Measurements from ENCODE around the gene PRDM16.
"Not testable (repeated sequence)": the region's sequence is repeated elsewhere in the genome, so short reads cannot be mapped to it uniquely, and the experiment has no call there.

The PRDM16 gene

DNA sequence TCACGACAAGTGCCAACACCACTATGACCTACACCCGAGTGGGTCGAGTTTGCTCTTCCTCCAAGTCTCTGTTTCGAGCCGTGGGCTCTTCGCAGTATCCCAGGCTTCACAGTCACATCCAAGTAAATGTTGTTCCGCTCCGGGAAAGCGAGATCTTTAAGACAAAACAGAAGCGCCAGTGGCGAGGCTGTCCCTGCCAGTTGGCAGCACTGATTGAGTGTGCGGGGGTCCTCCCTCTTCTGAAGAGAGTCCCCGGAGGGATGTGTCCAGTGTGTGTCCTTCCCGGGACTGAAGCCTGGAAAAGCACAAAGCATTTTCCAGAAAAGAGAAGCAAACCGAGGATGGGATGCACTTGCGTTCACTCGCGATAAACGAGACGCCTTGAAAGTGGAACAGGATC is 158.9 kb downstream of the PRDM16 start:
- DNase-seq (ENCODE audit: low spot score), result no peak

DNA sequence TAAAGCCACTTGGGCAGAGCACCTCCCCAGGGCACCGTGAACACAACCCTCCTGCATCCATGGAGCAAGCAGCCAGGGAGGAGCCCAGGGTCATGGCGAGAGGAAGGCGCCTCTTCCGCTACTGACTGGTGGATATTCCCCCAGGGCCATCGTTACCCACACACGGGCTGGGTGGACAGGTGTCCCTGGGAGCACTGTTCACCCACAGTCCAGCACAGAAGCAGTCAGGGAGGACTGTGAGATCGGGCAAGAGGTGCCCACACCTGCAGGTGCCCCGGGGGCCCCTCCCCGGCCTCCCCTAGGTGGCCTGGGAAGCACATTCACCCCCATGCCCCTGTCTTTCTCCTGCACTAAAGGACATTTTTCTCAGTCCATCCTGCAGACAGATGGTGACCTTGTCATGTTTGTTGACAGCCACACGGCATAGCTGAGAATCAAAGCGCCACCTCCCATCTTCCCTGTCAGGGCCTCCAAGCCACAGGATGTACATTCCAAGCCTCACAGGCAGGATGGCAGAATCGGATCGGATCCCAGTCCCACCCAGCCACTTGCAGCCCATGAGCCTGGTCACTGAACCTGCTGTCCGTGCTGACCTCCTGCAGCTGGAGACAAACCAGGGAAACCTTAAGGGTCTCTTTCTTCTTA is 160.2 kb downstream of the PRDM16 start:
- no peak for DNase-seq (ENCODE audit: low spot score)

DNA sequence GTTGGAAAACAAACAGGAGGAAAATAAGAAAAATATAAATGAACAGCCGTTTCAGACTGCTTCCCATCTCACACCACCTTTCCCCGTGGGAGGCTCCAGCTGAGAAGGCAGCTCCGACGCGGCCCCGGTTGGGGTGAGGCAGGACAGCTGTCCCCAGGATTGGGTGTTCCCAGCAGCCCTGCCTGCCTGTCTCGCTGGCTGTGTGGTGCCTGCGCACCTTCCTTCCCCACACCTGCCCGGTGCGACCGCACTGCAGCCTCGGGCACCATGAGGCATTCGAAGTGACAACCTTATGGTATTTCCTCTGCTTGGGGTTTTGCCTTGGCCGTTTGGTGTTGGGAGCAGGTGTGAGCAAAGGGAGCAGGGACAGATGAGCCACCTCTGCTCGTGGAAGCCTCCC is 161.6 kb downstream of the PRDM16 start:
- DNase-seq (ENCODE audit: low spot score), result no peak

DNA sequence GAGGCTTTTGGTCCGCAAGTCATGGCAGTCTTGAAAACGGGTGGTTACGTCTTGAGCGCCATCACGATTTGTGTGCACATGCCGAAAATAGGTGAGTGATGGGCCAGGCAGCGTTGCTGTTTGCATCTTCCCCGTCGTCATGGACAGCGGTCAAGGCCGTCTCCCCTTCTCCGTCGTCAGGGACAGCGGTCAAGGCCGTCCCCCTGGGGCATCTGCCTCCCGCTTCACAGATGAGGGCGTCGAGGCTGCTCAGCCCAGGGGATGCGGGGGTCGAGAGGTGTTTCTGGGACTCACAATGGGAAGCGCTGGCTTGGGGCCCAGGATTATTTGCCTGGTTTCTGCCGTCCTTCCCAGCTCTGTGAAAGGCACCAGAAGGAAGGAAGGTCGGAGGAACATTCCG is 162.2 kb downstream of the PRDM16 start:
- no peak for DNase-seq (ENCODE audit: low spot score)

DNA sequence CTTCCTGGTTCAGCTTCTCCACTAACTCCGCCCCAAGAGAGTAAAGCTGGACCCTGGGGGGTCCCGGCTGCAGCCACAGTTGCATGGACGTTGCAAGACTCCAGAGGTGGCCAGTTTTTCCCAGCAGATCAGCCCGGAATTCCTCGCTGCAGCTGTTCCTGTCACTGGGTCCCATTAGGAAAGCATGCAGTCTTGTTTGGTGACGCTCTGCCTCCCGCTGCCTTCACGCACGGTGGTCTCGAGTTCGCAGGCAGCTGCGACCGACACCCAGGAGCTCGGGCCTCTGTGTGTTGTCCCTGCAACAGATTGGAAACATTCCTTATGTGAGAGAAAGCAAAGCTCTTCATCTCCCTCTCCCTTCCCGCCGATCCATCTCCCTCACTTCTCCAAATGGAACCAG is 162.8 kb downstream of the PRDM16 start:
- no peak for DNase-seq (ENCODE audit: low spot score)

DNA sequence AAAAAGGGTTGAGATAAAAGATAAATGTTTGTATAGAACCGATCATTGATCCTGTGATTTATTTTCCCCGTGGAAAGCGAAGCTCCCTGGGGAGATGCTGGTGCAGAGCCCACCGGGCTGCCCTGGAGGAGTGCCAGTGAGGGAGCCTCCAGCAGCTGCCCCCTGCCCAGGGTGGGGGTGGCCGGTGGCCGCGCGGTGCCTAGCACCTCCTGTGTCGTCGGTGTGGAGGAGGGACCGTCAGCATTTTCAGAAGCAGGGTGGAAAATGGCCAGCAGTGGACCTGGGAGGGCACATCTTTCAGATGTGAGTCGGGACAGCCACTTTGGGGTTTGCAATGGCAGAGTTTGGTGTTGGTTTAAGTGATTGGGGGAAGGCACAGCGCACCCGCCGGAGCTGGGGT is 164.0 kb downstream of the PRDM16 start:
- DNase-seq (ENCODE audit: low spot score), result no peak

DNA sequence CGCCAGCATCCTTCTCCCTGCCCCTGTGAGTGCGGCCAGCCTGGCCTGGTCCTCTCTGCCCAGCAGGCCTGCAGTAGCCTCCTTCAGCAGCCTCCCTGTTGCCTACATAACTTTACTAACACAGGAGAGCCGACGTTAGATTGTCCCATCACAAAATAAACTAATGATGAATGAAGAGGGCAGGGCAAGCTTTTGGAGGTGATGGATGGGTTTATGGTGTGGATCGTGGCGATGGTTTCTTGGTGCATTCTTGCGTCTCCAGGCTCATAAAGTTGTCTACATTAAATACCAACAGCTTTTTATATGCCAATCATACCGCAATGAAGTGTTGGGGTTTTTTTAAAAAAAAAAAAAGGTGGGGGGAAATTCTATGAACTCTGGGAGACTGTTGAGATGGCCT is 164.5 kb downstream of the PRDM16 start:
- no peak for DNase-seq (ENCODE audit: low spot score)

DNA sequence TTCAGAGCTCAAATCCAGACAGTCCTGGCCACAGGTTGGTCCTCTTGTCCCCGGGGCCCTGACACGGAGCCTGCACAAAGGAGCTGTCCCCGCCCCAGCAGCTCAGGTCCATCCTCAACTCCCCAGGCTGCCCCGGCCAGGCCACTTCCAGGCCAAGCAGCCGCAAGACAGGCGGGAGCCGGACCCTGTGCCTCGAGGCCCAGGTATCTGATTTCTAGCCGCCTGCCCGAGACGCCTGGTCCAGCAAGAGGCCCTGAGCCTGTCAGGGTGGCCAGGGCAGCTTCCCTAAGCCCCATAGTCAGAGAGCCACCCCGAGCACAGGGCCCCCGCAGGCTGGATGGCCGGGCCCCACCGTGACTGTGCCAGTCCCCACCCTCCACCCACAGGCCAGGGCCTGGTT is 165.3 kb downstream of the PRDM16 start:
- DNase-seq (ENCODE audit: low spot score), result no peak

DNA sequence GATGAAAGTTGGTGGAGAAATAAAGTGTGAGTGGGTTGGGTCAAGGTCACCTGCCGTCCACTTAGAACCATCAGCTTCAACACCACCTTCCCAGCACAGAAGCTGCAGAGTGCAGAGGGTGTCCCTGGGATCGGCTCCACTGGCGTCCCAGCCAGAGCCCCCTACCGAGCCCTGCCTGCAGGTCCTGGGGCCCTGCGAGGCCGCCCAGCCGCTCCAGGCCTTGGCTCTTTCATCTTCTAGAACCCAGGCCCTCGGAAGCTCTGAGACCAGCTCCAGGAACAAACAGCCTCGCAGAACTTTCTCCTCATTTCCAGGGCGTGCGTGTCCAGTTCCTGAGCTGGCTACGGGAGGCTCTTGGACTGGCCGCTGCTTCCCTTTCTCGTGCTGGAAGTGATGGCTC is 166.0 kb downstream of the PRDM16 start:
- no peak for DNase-seq (ENCODE audit: low spot score)

DNA sequence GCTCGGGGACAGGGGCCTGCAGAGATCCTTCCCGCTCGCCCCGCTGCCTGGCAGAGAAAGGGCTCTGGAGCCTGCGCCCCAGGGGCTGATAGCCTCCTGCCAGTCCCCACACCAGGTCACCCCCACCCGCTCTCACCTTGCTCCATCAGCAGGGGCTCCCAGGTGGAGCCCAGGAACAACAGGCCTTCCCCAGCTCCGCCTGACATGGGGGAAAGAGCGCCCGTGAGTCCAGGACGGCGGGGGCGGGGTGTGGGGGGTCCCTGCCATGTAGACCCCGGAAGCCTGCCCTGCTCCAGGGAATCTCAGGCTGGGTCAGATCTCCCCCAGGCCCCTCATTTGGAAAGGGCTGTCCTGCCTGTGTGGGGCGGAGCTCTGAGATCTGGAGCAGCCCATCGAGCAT is 166.5 kb downstream of the PRDM16 start:
- no peak for DNase-seq (ENCODE audit: low spot score)

DNA sequence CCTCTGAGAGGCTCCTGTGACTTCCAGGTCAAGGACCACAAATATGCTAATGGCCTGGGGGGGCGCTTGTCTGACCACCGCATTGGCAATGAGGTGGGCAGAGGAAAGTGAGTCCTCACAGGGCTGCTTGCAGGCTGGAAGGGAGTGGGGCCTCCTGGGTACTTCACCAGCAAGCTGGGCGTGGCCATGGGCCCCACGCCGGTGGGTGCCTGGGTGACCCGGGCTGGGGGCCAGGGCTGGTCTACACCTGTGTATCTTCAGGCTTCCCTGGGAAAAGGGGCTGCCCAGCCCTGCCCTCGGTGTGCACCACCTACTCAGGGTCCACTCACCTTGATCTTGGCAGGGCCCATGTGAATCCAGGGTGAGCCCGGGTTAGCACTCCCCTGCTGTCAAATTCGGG is 167.4 kb downstream of the PRDM16 start:
- DNase-seq (ENCODE audit: low spot score), result no peak

DNA sequence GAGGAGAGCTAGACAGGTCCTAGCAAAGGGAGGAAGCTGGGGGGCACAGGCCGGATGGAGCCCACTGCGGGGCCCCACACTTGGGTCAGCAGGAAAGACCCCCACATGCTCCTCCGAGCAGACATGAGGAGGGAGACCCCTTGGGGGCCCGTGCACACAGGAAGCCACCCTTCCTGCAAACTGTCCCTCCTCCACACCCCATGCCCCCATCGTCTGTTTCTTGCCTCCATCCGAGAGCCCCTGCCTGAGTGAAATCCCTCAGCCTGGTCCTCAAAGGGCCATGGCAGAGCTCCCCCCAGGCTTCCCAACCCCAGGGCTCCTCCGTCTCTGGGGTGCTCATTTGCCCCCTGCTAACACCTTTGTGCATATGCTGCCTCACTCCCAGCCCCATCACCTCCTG is 168.0 kb downstream of the PRDM16 start:
- DNase-seq (ENCODE audit: low spot score), result no peak

DNA sequence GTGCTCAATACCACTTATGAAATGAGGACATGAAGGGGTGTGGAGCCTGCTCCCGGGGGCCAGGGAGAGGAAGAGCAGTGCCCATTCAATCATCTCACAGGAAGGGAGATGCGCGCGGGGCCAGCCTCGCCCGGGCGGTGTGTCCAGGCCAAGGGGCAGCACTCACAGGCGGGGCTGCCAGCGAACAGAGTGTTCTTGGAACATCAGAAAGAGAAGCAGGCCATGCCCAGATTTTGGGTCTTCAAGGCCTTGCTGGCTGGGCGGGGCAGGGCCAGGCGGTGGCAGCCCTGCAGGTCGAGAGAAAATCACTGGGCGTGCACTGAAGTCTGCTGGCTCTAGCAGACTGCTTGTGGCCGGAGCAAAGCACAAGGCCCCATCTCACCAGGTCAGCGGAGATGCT is 168.6 kb downstream of the PRDM16 start:
- DNase-seq (ENCODE audit: low spot score), result no peak

DNA sequence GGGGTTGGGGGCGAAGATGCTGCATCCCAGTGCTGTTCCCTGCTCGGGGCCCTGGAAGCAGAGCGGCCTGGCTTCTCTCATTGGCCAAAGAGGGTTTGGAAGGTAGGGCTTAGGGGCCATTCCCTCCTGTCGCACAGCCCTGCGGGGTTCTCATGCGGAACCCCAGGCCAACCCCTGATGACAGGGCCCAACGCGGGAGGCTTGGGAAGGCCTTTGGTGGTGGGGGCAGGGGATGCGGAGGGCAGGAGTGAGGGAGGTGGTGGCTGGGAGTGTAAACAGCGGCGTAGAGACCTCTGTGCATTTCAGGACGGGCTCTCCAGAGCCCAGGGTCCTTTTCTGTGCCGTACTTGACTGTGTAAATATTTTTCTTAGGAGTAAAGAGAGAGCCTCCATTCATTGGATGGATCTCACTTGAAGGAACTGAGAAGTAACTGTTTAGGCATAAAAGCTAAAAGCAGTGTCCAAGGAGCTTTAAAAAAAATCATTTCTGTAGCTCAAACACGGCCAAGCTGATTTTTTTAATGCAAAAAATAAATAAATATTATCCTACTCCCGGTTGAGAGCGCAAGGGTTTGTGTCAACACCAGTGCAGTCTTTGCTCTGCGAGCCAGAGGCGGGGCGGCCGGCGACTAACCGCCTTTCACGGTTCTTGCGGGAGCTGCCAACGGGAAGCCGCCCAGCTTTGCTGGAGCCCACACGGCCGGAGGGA is 169.1 kb downstream of the PRDM16 start:
- DNase-seq (ENCODE audit: low spot score), result no peak

DNA sequence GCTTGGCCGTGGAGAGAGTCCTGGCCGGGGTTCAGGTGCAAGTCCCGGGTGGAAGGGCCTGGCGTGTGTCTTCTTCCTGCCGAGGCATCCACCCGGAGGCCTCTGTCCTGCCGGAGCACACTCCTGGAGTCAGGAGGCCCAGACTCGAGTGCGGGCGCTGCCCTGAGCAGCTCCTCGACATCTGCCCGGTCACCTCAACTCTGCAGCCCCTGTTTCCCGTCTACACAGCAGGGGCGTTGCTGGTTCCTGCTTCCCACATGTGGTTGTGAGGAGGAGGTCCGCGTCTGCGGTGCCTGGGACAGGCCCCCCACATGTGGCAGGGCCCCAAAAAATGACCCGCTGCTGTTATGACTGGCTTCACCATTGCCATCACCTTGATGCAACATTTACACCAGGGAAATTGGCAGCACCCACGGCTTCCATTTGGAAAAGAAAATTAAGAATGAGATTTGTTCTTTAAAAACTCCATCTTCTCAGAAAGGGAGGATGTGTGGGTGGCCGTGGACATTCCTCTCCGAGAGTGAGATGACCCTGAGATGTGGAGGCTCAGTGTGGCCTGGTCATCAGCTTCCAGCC is 169.8 kb downstream of the PRDM16 start:
- no peak for DNase-seq (ENCODE audit: low spot score)

DNA sequence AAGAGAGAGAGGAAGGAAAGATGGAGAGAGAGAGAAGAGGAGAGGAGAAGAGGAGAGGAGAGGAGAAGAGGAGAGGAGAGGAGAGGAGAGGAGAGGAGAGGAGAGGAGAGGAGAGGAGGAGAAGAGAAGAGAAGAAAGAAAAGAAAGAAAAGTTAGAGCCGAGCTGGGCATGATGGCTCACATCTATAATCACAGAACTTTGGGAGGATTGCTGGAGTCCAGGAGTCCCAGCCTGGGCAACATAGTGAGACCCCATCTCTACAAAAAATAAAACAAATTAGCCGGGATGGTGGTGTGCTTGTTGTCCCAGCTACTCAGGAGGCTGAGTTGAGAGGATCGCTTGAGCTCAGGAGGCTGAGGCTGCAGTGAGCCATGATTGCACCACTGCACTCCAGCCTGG is 171.0 kb downstream of the PRDM16 start:
- DNase-seq (ENCODE audit: low spot score), result not testable (repeated sequence)

DNA sequence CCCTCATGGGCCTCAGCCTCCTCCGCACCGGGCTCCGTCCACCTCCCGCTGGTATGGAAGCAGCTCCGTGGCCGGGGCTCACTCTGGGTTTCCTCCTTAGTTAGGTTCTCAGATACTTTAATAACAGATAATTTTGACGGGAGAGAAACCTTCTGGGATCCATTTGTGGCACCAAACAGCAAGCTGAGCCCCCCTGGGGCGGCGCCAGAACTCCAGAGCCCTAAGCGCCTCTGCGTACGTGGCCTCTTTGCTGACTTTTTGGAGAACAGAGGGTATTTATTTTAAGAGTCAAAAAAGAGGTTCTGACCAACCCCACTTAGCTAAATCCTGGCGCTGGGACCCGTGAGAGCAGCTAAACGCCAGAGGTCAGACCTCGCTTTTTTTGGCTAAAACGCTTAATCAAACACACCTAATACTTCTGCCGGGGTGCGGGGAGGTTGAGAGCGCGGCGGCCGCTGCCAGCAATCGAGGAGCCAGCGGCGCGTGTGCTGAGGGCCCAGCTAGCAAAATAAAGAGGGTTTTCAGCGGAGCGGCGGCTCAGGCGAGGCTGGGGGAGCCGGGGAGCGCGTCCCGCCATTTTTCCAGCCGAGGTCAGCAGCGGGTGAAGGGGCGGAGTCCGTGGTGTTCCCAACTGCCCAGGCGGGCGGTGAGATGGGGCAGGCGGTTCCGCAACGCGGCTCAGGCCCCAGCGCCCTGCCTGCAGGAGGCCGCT is 171.7 kb downstream of the PRDM16 start:
- DNase-seq (ENCODE audit: low spot score), result no peak

DNA sequence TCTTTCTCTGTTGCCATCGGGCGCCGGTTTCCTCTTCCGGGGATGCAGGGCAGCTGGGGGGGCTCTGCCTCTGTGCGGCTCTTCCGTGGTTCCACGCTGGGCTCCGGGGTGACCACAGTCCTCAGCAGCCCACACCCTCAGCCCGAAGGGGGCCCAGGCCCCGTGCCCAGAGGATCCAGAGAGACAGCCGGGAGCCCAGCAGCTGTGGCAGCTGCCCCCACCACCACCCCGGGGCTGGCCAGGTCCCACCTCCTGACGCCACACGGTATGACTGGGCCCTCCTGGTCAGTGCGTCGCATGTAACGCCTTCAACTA is 172.2 kb downstream of the PRDM16 start:
- DNase-seq (ENCODE audit: low spot score), result no peak

DNA sequence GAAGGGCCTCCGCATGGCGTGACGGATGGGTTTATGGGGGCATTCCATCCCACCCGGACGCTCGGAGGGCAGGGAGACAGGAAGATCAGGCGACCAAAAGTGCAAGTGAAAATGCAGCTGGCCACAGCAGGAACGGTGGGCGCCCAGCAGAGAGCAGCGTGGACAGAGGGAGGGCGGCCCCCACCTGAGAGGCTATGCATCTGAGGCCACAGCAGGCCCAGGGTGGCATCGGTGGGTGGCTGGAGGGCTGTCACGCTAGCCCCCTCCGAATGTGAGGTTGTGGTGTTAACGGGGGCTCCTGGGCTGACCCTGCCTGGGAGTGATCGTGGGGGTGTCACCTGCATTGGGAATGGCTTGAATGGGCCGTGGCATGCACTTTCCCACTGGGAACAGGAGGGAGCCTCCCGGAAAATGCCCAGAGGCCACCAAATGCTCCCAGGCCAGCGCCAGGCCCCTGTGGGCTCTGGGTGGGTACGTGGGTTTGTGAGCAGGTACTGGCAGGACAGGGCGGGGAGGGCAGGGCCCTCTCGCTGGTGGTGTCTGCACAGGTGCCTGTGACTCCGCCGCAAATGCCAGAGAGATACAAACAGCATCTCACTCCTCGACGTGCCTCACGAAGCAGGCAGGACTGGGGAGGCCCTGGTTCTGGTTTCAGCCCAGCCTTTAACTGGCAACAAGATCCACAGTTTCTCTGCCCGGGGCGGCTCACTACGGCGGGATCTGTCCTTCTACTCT is 172.8 kb downstream of the PRDM16 start:
- no peak for DNase-seq (ENCODE audit: low spot score)

DNA sequence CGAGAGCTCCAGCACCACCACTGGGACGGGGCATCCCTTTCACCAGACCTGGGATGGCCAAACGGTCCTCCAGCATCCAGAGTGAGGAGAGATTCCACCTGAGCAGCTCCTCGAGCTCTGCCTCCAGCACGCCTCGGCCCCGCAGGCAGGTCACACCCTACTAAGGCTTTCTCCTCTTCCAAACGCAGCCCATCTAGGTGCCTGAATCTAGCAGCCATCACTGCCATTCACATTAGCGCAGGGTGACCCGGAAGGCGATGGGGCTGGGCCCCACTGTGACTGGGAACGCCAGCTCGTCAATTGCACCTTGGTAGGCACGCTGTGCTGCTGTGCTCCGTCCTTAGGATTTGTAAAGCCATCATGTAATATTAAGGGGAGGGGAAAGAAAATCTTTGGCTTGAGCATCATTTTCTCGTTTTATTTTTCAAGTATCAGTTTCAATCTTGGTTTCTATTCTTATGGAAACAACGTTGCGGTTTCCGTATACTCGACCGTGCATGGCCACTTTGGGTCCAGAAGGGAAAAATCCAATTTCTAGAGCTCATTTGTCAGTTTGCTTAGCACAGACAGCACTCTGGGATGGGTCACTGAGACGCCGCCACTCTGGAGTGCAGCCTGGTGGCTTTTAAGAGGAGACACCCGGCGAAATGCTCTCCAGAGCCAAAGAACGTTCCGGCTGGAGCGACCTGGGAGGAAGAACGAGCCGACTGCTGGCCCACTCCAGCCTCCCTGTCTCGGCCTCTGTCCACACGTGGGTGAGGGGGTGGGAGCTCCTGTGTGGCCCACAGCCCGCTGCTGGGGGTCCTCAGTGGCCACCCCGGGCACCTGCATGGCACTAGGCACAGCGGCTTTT is 173.6 kb downstream of the PRDM16 start:
- no peak for DNase-seq (ENCODE audit: low spot score)

DNA sequence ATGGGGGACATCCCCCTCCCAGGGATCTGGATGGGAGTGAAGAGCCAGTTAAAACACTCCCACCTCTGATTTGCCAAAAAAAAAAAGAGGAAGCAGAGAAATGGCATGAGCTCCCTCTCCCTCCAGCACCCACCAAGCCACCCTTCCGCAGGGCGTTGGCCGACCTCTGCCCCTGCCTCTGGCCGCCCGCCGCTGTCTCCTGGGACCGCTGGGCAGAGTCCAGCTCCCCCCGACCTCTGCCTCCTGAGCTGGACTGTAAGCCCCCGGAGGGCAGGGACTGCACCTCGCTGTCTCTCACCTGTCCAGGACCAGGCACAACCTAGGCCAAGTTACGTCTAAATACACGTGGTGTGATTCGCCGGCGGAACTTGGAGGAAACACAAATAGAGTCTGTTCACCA is 174.3 kb downstream of the PRDM16 start:
- no peak for DNase-seq (ENCODE audit: low spot score)
